Measurements from ENCODE around the gene TPSG1. TPM values are rescaled to one million over a fixed set of nuclear protein-coding genes. Genes with fewer than 3 reads are reported as not detected.

TPSG1 gene
- total and polyA plus RNA-seq, 7 donors, result 1.4 to 73.9 (median 40.7) TPM; not detected in 3

GRCh38 chr16:1213796-1214372, 11.2 kb downstream of the TPSG1 start:
- Histone ChIP-seq H3K36me3 (peaks cover 71 to 100% (median 96%) of the 10 kb centered on the region in 4 donors), H3K4me1 (no peaks in the 10 kb centered on the region), H3K9me3 (no peaks in the 10 kb centered on the region), H3K4me3 (no peak overlapping the region), H3K27ac (peak overlapping the region in 1 of 4 donors; percentile 5), H3K27me3 (no peaks in the 10 kb centered on the region)
- whole genome bisulfite sequencing, 2 donors, result 75 to 83% methylated on average over 25 of the region's 25 CpGs
- intact Hi-C loops (cut with DNase I), result no loop called here
- DNase-seq, result no peak
- TF ChIP-seq POLR2A (IDR thresholded peaks at IDR 0.05) (no peak), EP300 (IDR thresholded peaks at IDR 0.05) (no peak), POLR2AphosphoS5 (IDR thresholded peaks at IDR 0.05) (no peak), CTCF (IDR thresholded peaks at IDR 0.05) (no peak)

DNA sequence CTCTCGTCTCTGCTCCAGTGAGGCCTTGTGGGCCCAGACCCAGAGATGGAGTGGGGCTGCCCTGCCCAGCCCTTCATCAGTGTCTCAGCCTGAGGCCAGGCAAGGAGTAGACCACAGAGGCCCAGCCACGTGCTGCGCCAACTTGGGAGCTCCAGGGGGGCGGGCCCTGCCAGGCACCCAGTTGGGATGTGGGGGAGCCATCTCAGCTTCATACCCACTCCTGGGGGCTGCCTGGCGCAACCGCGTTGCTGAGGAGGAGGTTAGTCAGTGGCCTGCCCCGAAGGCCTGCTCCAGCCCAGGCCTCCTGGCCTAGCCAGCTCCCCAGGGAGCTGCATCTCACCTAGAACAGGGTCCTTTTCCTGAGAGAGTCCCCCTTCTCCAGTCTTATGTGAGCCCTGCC, 11.8 kb downstream of the TPSG1 start:
- DNase-seq, result no peak
- H3K27ac ChIP-seq, result no peak overlapping the region
- WGBS, 2 donors, result 78 to 80% methylated on average over 8 of the region's 8 CpGs
- TF ChIP-seq CTCF (IDR thresholded peaks at IDR 0.05), result no peak
- no peak for TF ChIP-seq EP300 (IDR thresholded peaks at IDR 0.05)
- no peak for TF ChIP-seq POLR2AphosphoS5 (IDR thresholded peaks at IDR 0.05)
- no peak for TF ChIP-seq POLR2A (IDR thresholded peaks at IDR 0.05)
- H3K36me3 ChIP-seq, result peaks cover 75 to 100% (median 98%) of the 10 kb centered on the region in 4 donors
- no peak overlapping the region for H3K4me3 ChIP-seq
- no peaks in the 10 kb centered on the region for H3K4me1 ChIP-seq
- no peaks in the 10 kb centered on the region for H3K27me3 ChIP-seq
- intact Hi-C loops (cut with DNase I), result no loop called here
- H3K9me3 ChIP-seq, result no peaks in the 10 kb centered on the region

GRCh38 chr16:1212616-1213194, 12.4 kb downstream of the TPSG1 start:
- Histone ChIP-seq H3K36me3 (peaks cover 69 to 100% (median 99%) of the 10 kb centered on the region in 4 donors), H3K27me3 (no peaks in the 10 kb centered on the region), H3K9me3 (no peaks in the 10 kb centered on the region), H3K27ac (peak overlapping the region in 1 of 4 donors; percentile 4), H3K4me3 (no peak overlapping the region), H3K4me1 (no peaks in the 10 kb centered on the region)
- no peak for TF ChIP-seq POLR2AphosphoS5 (IDR thresholded peaks at IDR 0.05)
- TF ChIP-seq EP300 (IDR thresholded peaks at IDR 0.05), result no peak
- TF ChIP-seq POLR2A (IDR thresholded peaks at IDR 0.05), result no peak
- no peak for TF ChIP-seq CTCF (IDR thresholded peaks at IDR 0.05)
- intact Hi-C loops (cut with DNase I), result no loop called here
- WGBS, 2 donors, result 83 to 90% methylated on average over 40 of the region's 40 CpGs
- DNase-seq, result no peak

DNA sequence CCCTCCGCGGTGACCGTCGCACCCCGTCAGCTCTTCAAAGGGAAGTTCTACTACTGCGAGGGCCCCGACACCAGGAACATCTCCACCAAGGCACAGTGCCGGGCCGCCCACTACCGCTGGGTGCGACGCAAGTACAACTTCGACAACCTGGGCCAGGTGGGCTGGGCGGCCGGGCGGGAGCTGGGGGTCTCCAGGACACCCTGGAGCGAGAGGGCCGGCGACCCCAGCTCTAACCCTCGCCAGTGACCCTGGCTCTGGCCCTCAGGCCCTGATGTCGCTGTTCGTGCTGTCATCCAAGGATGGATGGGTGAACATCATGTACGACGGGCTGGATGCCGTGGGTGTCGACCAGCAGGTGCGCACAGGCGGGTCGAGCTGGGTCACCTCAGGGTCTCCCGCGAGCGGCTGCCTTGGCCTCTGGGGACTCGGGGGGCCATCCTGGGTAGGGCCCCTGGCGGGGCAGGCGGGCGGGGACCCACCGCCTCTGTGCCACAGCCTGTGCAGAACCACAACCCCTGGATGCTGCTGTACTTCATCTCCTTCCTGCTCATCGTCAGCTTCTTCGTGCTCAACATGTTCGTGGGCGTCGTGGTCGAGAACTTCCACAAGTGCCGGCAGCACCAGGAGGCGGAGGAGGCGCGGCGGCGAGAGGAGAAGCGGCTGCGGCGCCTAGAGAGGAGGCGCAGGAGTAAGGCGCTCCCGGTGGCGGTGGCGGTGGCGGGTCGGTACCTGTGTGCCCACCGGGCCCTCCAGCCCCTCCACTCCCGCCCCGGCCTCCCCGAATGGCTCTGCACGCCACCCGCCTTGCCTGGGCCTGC, 13.4 kb downstream of the TPSG1 start:
- Histone ChIP-seq H3K4me1 (no peaks in the 10 kb centered on the region), H3K27me3 (no peaks in the 10 kb centered on the region), H3K27ac (no peak overlapping the region), H3K36me3 (peaks cover 64 to 100% (median 99%) of the 10 kb centered on the region in 4 donors), H3K9me3 (no peaks in the 10 kb centered on the region), H3K4me3 (no peak overlapping the region)
- no peak for DNase-seq
- intact Hi-C loops (cut with DNase I), result no loop called here
- TF ChIP-seq POLR2A (IDR thresholded peaks at IDR 0.05), result no peak
- no peak for TF ChIP-seq CTCF (IDR thresholded peaks at IDR 0.05)
- no peak for TF ChIP-seq POLR2AphosphoS5 (IDR thresholded peaks at IDR 0.05)
- no peak for TF ChIP-seq EP300 (IDR thresholded peaks at IDR 0.05)
- 90 to 91% methylated on average over 65 of the region's 65 CpGs for WGBS, 2 donors
